HL-60/S4 treated with retinoic acid at 250 ng/mL for 4 days and 3 days (cell line): ENCODE results near the gene IGF2.

Source experiments
- in situ Hi-C: fragments of 300-500 bp; cut with MboI; formaldehyde crosslinking; loops from 2 replicates; pipeline ENCODE4 v1.7.0; 2022; ENCODE audit warnings: low sequenced_read_pairs

IGF2 gene

GRCh38 chr11:2155511-2155910 is 16.3 kb upstream of the IGF2 start:
- in situ Hi-C loops: no loop called here

GRCh38 chr11:2154889-2155288 is 15.7 kb upstream of the IGF2 start:
- in situ Hi-C loops: no loop called here

- in situ Hi-C loops: no loop called here
Observed at GRCh38 chr11:2154195-2154585, 15.0 kb upstream of the IGF2 start.

GRCh38 chr11:2153581-2154194 is 14.5 kb upstream of the IGF2 start:
- in situ Hi-C loops: no loop called here

GRCh38 chr11:2151500-2152257 is 12.5 kb upstream of the IGF2 start:
- in situ Hi-C loops: no loop called here

- in situ Hi-C loops: loop anchor here (10.0 kb wide), 1 partner anchor 495 kb away; no protein-coding TSS in a partner anchor
Observed at GRCh38 chr11:2149864-2150847, 11.0 kb upstream of the IGF2 start.

GRCh38 chr11:2149460-2149859 is 10.3 kb upstream of the IGF2 start:
- in situ Hi-C loops: loop anchor here (10.0 kb wide), 1 partner anchor 495 kb away; no protein-coding TSS in a partner anchor

- in situ Hi-C loops: loop anchor here (10.0 kb wide), 1 partner anchor 494 kb away; no protein-coding TSS in a partner anchor
Observed at GRCh38 chr11:2148595-2148994, 9.4 kb upstream of the IGF2 start.

- in situ Hi-C loops: loop anchor here (10.0 kb wide), 1 partner anchor 493 kb away; no protein-coding TSS in a partner anchor
Observed at GRCh38 chr11:2147391-2147790, 8.2 kb upstream of the IGF2 start.

GRCh38 chr11:2146051-2146450 is 6.9 kb upstream of the IGF2 start:
- in situ Hi-C loops: loop anchor here (10.0 kb wide), 1 partner anchor 491 kb away; no protein-coding TSS in a partner anchor

- in situ Hi-C loops: loop anchor here (10.0 kb wide), 1 partner anchor 490 kb away; no protein-coding TSS in a partner anchor
Observed at GRCh38 chr11:2144544-2145248, 5.5 kb upstream of the IGF2 start.

- in situ Hi-C loops: loop anchor here (10.0 kb wide), 1 partner anchor 489 kb away; no protein-coding TSS in a partner anchor
Observed at GRCh38 chr11:2143799-2144543, 4.8 kb upstream of the IGF2 start.

GRCh38 chr11:2143477-2143798 is 4.2 kb upstream of the IGF2 start:
- in situ Hi-C loops: loop anchor here (10.0 kb wide), 1 partner anchor 489 kb away; no protein-coding TSS in a partner anchor

GRCh38 chr11:2142762-2143202 is 3.6 kb upstream of the IGF2 start:
- in situ Hi-C loops: loop anchor here (10.0 kb wide), 1 partner anchor 488 kb away; no protein-coding TSS in a partner anchor

- in situ Hi-C loops: loop anchor here (10.0 kb wide), 1 partner anchor 488 kb away; no protein-coding TSS in a partner anchor
Observed at GRCh38 chr11:2142300-2142759, 3.1 kb upstream of the IGF2 start.

GRCh38 chr11:2140411-2141400 is 1.5 kb upstream of the IGF2 start:
- in situ Hi-C loops: loop anchor here (10.0 kb wide), 1 partner anchor 486 kb away; no protein-coding TSS in a partner anchor

GRCh38 chr11:2139621-2140337 is 590 bp upstream of the IGF2 start:
- in situ Hi-C loops: loop anchor here (10.0 kb wide), 1 partner anchor 485 kb away; no protein-coding TSS in a partner anchor
